Measurements from ENCODE around the gene CHST9.

GRCh38 chr18:26963292-26963691, 221.8 kb downstream of the CHST9 start:
- TF ChIP-seq SUZ12 (IDR thresholded peaks at IDR 0.05) = no peak
- no peak for TF ChIP-seq FOXA1 (IDR thresholded peaks at IDR 0.05)
- no peak for TF ChIP-seq CTBP1 (IDR thresholded peaks at IDR 0.05; ENCODE audit: borderline replicate concordance)
- TF ChIP-seq ELF4 (IDR thresholded peaks at IDR 0.05) = no peak
- TF ChIP-seq SP1 (IDR thresholded peaks at IDR 0.05) = no peak
- no peak for TF ChIP-seq TARDBP (IDR thresholded peaks at IDR 0.05)
- no peak for TF ChIP-seq FOXM1 (IDR thresholded peaks at IDR 0.05; ENCODE audit: borderline replicate concordance)
- no peak for TF ChIP-seq PKNOX1 (IDR thresholded peaks at IDR 0.05)
- no peak for TF ChIP-seq BHLHE40 (IDR thresholded peaks at IDR 0.05; ENCODE audit: borderline replicate concordance)

Data from HEK293T (cell line).